ENCODE results near the gene GJA4.

GRCh38 chr1:34816332-34816731, 23.5 kb downstream of the GJA4 start:
- no peak for TF ChIP-seq POLR2A (IDR thresholded peaks at IDR 0.05)
- no peak for TF ChIP-seq CTCF (IDR thresholded peaks at IDR 0.05)
